Panc1 (cell line): ENCODE data around the gene GPR32. TPM values are rescaled to one million over a fixed set of nuclear protein-coding genes. Genes with fewer than 3 reads are reported as not detected.
"Not testable (repeated sequence)": the region's sequence is repeated elsewhere in the genome, so short reads cannot be mapped to it uniquely, and the experiment has no call there.

ENCODE experiments used
- ATAC-seq: fragments of 200-7000 bp; cut with Tn5 transposase; 2 replicates; pipeline ENCODE4 v1.9.1; 2020; ENCODE audit warnings: mild to moderate bottlenecking, moderate library complexity
- BruUV-seq: library from RNA; stranded (reverse); fragments of 400-500 nt; replicated peaks from 2 replicates; lab custom pipeline; 2021; lab: Mats Ljungman, UMichigan
- CTCF ChIA-PET: fragments of 300-600 bp; sonication (Branson Sonifier 250); formaldehyde crosslinking; loops from one replicate; lab custom pipeline; 2022; ENCODE audit warnings: antibody characterized with exemption; lab: Charles Lee
- POLR2A ChIA-PET: fragments of 300-600 bp; sonication (Branson Sonifier 250); formaldehyde crosslinking; loops from one replicate; lab custom pipeline; 2022; ENCODE audit warnings: antibody characterized with exemption; lab: Charles Lee
- DNase-seq: peaks from one replicate; pipeline ENCODE4 v3.0.0-alpha.2; 2010; ENCODE audit warnings: low read depth, low spot score
- H3K27ac ChIP-seq: 2 replicates; pipeline ENCODE4 v1.5.1; 2011; ENCODE audit warnings: mild to moderate bottlenecking, low read length, inconsistent platforms
- H3K27me3 ChIP-seq: fragments of 200-500 bp; sonication (Bioruptor generic); 2 replicates; pipeline ENCODE4 v1.6.0; 2014; ENCODE audit warnings: low read length, inconsistent platforms; ENCODE audit not compliant: control insufficient read depth, insufficient read depth
- H3K36me3 ChIP-seq: fragments of 200-500 bp; sonication (Bioruptor generic); 2 replicates; pipeline ENCODE4 v1.5.1; 2014; ENCODE audit warnings: inconsistent platforms, mild to moderate bottlenecking, low read length, moderate library complexity; ENCODE audit not compliant: control insufficient read depth, insufficient read depth
- H3K4me1 ChIP-seq: 2 replicates; pipeline ENCODE4 v1.5.1; 2011; ENCODE audit warnings: inconsistent platforms, mild to moderate bottlenecking, low read length, moderate library complexity; ENCODE audit not compliant: control insufficient read depth, insufficient read depth
- H3K4me3 ChIP-seq, 2 experiments: 2 replicates each; pipeline ENCODE4 v1.5.1; 2011 to 2012; ENCODE audit warnings: low read depth in 2 of 2, low read length in 2 of 2, mild to moderate bottlenecking in 2 of 2, inconsistent platforms in 1 of 2, moderate library complexity in 1 of 2
- H3K9me3 ChIP-seq: fragments of 200-500 bp; sonication (Bioruptor generic); 2 replicates; pipeline ENCODE4 v1.5.1; 2014; ENCODE audit warnings: low read depth, mild to moderate bottlenecking, inconsistent platforms, low read length, moderate library complexity; ENCODE audit not compliant: control insufficient read depth, insufficient read depth
- CTCF ChIP-seq: fragments of 450-650 bp; IDR thresholded peaks from 2 replicates; pipeline ENCODE4 v1.5.1; 2017; ENCODE audit warnings: mild to moderate bottlenecking
- POLR2AphosphoS5 ChIP-seq: IDR thresholded peaks from 2 replicates; pipeline ENCODE4 v1.6.1; 2012; ENCODE audit warnings: mild to moderate bottlenecking, low read depth, low read length, moderate library complexity
- REST ChIP-seq, 2 experiments: IDR thresholded peaks; 2 replicates each; pipeline ENCODE4 v1.6.1; 2011 to 2012; ENCODE audit warnings: low read depth in 2 of 2, control low read depth in 1 of 2, low read length in 1 of 2, mild to moderate bottlenecking in 1 of 2, moderate library complexity in 1 of 2; ENCODE audit not compliant: insufficient read depth in 1 of 2
- SIN3A ChIP-seq: IDR thresholded peaks from 2 replicates; pipeline ENCODE4 v1.6.1; 2012; ENCODE audit warnings: low read depth, mild to moderate bottlenecking, low read length, moderate library complexity, borderline replicate concordance; ENCODE audit not compliant: insufficient read depth
- TCF7L2 ChIP-seq: IDR thresholded peaks from 2 replicates; pipeline ENCODE4 v1.6.1; 2011; ENCODE audit warnings: mild to moderate bottlenecking, low read depth, low read length, inconsistent platforms
- in situ Hi-C: cut with HindIII; loops from 2 replicates; pipeline ENCODE4 v1.10.0; 2016; ENCODE audit warnings: low sequenced_read_pairs, low pct_unique_long_range_greater_than_20kb
- intact Hi-C: fragments of 100-400 bp; cut with micrococcal nuclease; formaldehyde crosslinking; loops from one replicate; pipeline ENCODE4 v1.10.0; 2022; ENCODE audit not compliant: unreplicated experiment
- total RNA-seq: library from RNA; stranded (reverse); gene quantifications from one replicate; pipeline ENCODE4 v1.2.1, GENCODE V29; 2021; ENCODE audit not compliant: unreplicated experiment

Gene GPR32
- total RNA-seq, 1 experiment from 2014 or later: not detected

- DNase-seq, CTCF ChIA-PET, H3K9me3 ChIP-seq, BruUV-seq, H3K36me3 ChIP-seq, ATAC-seq, H3K27ac ChIP-seq, H3K4me3 ChIP-seq, H3K27me3 ChIP-seq, intact Hi-C loops, H3K4me1 ChIP-seq, in situ Hi-C loops, POLR2A ChIA-PET: not testable (repeated sequence)
Measured at GRCh38 chr19:50759076-50759475, 11.2 kb upstream of the GPR32 start.

GRCh38 chr19:50759886-50760285, 10.4 kb upstream of the GPR32 start:
- Histone ChIP-seq H3K27ac (no peak overlapping the region), H3K9me3 (no peaks in the 10 kb centered on the region), H3K4me1 (no peaks in the 10 kb centered on the region), H3K36me3 (no peaks in the 10 kb centered on the region), H3K4me3 (no peak overlapping the region), H3K27me3 (no peaks in the 10 kb centered on the region)
- DNase-seq (no peak), ATAC-seq (no peak)
- in situ Hi-C loops (no loop called here), intact Hi-C loops (no loop called here)
- no TSS peak for BruUV-seq
- CTCF ChIA-PET: interaction anchor here (0.6 to 0.7 kb wide), 2 partner anchors 56 to 410 kb away, joined by 4 to 5 read pairs; no protein-coding TSS in a partner anchor
- TF ChIP-seq SIN3A (no peak), CTCF (no peak), REST (IDR thresholded peaks at IDR 0.05; ENCODE audit: insufficient read depth in 1 of 2, low read depth in 2 of 2, low read length in 1 of 2) (no peak), POLR2AphosphoS5 (no peak), TCF7L2 (no peak)
- POLR2A ChIA-PET: no interaction called here

- ATAC-seq, H3K9me3 ChIP-seq, DNase-seq, in situ Hi-C loops, BruUV-seq, POLR2A ChIA-PET, H3K4me1 ChIP-seq, H3K27ac ChIP-seq, H3K4me3 ChIP-seq, H3K27me3 ChIP-seq, intact Hi-C loops, CTCF ChIA-PET, H3K36me3 ChIP-seq: not testable (repeated sequence)
Measured at GRCh38 chr19:50761501-50761900, 8.8 kb upstream of the GPR32 start.

- H3K27me3 ChIP-seq, H3K36me3 ChIP-seq, BruUV-seq, CTCF ChIA-PET, H3K27ac ChIP-seq, intact Hi-C loops, H3K4me3 ChIP-seq, ATAC-seq, POLR2A ChIA-PET, H3K4me1 ChIP-seq, in situ Hi-C loops, DNase-seq, H3K9me3 ChIP-seq: not testable (repeated sequence)
Measured at GRCh38 chr19:50763521-50763920, 6.7 kb upstream of the GPR32 start.
